ENCODE results near the gene SLIT1. TPM values are rescaled to one million over a fixed set of nuclear protein-coding genes. Genes with fewer than 3 reads are reported as not detected.
A peak's percentile ranks its signal among the peaks of the same experiment; 100 is the strongest.

Gene SLIT1
- total RNA-seq, 1 donor from 2014 or later, result 0.49 TPM

- no peak for DNase-seq (ENCODE audit: extremely low spot score in 2 of 2)
- Histone ChIP-seq H3K27ac (peak overlapping the region; percentile 77), H3K4me1 (peaks cover 14% of the 10 kb centered on the region), H3K27me3 (no peaks in the 10 kb centered on the region), H3K4me3 (peak overlapping the region; percentile 41 to 67), H3K9me3 (no peaks in the 10 kb centered on the region), H3K36me3 (no peaks in the 10 kb centered on the region)
- intact Hi-C loops (cut with DNase I), result no loop called here
- no peak for TF ChIP-seq POLR2AphosphoS5 (IDR thresholded peaks at IDR 0.05; ENCODE audit: insufficient read depth in 1 of 2, low read depth in 1 of 2)
- TF ChIP-seq CTCF (IDR thresholded peaks at IDR 0.05), result peak in 2 of 3 experiments; percentile 16 to 51
- no peak for TF ChIP-seq POLR2A (IDR thresholded peaks at IDR 0.05)
Observed at GRCh38 chr10:97196223-97197029, 10.7 kb upstream of the SLIT1 start.

GRCh38 chr10:97195706-97196222, 10.0 kb upstream of the SLIT1 start:
- no peak for DNase-seq (ENCODE audit: extremely low spot score in 2 of 2)
- Histone ChIP-seq H3K36me3 (no peaks in the 10 kb centered on the region), H3K27ac (peak overlapping the region; percentile 77), H3K9me3 (no peaks in the 10 kb centered on the region), H3K27me3 (no peaks in the 10 kb centered on the region), H3K4me1 (peaks cover 14% of the 10 kb centered on the region), H3K4me3 (peak overlapping the region; percentile 41 to 67)
- TF ChIP-seq POLR2AphosphoS5 (IDR thresholded peaks at IDR 0.05; ENCODE audit: insufficient read depth in 1 of 2, low read depth in 1 of 2), result no peak
- no peak for TF ChIP-seq CTCF (IDR thresholded peaks at IDR 0.05)
- no peak for TF ChIP-seq POLR2A (IDR thresholded peaks at IDR 0.05)
- intact Hi-C loops (cut with DNase I), result no loop called here

GRCh38 chr10:97192952-97193435, 7.2 kb upstream of the SLIT1 start:
- H3K4me3 ChIP-seq, result no peak overlapping the region
- intact Hi-C loops (cut with DNase I), result no loop called here
- peaks cover 14% of the 10 kb centered on the region for H3K4me1 ChIP-seq
- no peak for DNase-seq (ENCODE audit: extremely low spot score in 2 of 2)
- H3K9me3 ChIP-seq, result no peaks in the 10 kb centered on the region
- no peaks in the 10 kb centered on the region for H3K27me3 ChIP-seq
- TF ChIP-seq POLR2A (IDR thresholded peaks at IDR 0.05) (no peak), CTCF (IDR thresholded peaks at IDR 0.05) (no peak), POLR2AphosphoS5 (IDR thresholded peaks at IDR 0.05; ENCODE audit: insufficient read depth in 1 of 2, low read depth in 1 of 2) (no peak)
- H3K27ac ChIP-seq, result no peak overlapping the region
- no peaks in the 10 kb centered on the region for H3K36me3 ChIP-seq

GRCh38 chr10:97190450-97190849, 4.7 kb upstream of the SLIT1 start:
- no peak for TF ChIP-seq POLR2AphosphoS5 (IDR thresholded peaks at IDR 0.05; ENCODE audit: insufficient read depth in 1 of 2, low read depth in 1 of 2)
- no peak for TF ChIP-seq CTCF (IDR thresholded peaks at IDR 0.05)
- no peak for TF ChIP-seq POLR2A (IDR thresholded peaks at IDR 0.05)
- no peaks in the 10 kb centered on the region for H3K27me3 ChIP-seq
- intact Hi-C loops (cut with DNase I), result no loop called here
- no peaks in the 10 kb centered on the region for H3K36me3 ChIP-seq
- H3K4me1 ChIP-seq, result peaks cover 9% of the 10 kb centered on the region
- no peaks in the 10 kb centered on the region for H3K9me3 ChIP-seq
- H3K4me3 ChIP-seq, result no peak overlapping the region
- no peak for DNase-seq (ENCODE audit: extremely low spot score in 2 of 2)
- H3K27ac ChIP-seq, result no peak overlapping the region

GRCh38 chr10:97188261-97188711, 2.5 kb upstream of the SLIT1 start:
- no peak for DNase-seq (ENCODE audit: extremely low spot score in 2 of 2)
- Histone ChIP-seq H3K27me3 (peaks cover 7% of the 10 kb centered on the region), H3K9me3 (no peaks in the 10 kb centered on the region), H3K4me3 (no peak overlapping the region), H3K36me3 (no peaks in the 10 kb centered on the region), H3K27ac (no peak overlapping the region), H3K4me1 (peaks cover 15% of the 10 kb centered on the region)
- TF ChIP-seq CTCF (IDR thresholded peaks at IDR 0.05) (no peak), POLR2A (IDR thresholded peaks at IDR 0.05) (no peak), POLR2AphosphoS5 (IDR thresholded peaks at IDR 0.05; ENCODE audit: insufficient read depth in 1 of 2, low read depth in 1 of 2) (no peak)
- intact Hi-C loops (cut with DNase I), result no loop called here
